DND-41 (cell line): ENCODE measurements around the gene SEPTIN10.
"Not testable (repeated sequence)": the region's sequence is repeated elsewhere in the genome, so short reads cannot be mapped to it uniquely, and the experiment has no call there.

Experiments
- ATAC-seq: fragments of 200-7000 bp; cut with Tn5 transposase; 3 replicates; pipeline ENCODE4 v1.9.1; 2021; ENCODE audit warnings: low read depth; ENCODE audit not compliant: insufficient read depth
- DNase-seq: peaks from one replicate; pipeline ENCODE4 v3.0.0-alpha.2; 2020
- H2AFZ ChIP-seq: 2 replicates; pipeline ENCODE4 v1.6.0; 2012; ENCODE audit warnings: low read depth, low read length
- H3K27ac ChIP-seq: 2 replicates; pipeline ENCODE4 v1.5.1; 2012; ENCODE audit warnings: low read length, inconsistent platforms
- H3K27me3 ChIP-seq: fragments of 200-600 bp; sonication (generic); 2 replicates; pipeline ENCODE4 v1.6.0; 2012; ENCODE audit warnings: low read length, mild to moderate bottlenecking, inconsistent platforms; ENCODE audit not compliant: insufficient read depth, poor library complexity
- H3K36me3 ChIP-seq: 2 replicates; pipeline ENCODE4 v1.5.1; 2012; ENCODE audit warnings: low read length, inconsistent platforms; ENCODE audit not compliant: insufficient read depth
- H3K4me1 ChIP-seq: 2 replicates; pipeline ENCODE4 v1.5.1; 2012; ENCODE audit warnings: mild to moderate bottlenecking, low read length; ENCODE audit not compliant: insufficient read depth
- H3K4me2 ChIP-seq: 2 replicates; pipeline ENCODE4 v1.6.0; 2012; ENCODE audit warnings: mild to moderate bottlenecking, moderate library complexity, low read length, inconsistent platforms; ENCODE audit not compliant: insufficient read depth
- H3K4me3 ChIP-seq, 2 experiments: fragments of 200-600 bp in 1 of 2; shearing (Covaris generic) in 1 of 2; 2 replicates each; pipeline ENCODE4 v1.5.1; 2012 to 2016; ENCODE audit warnings: inconsistent platforms in 2 of 2, low read length in 2 of 2, mild to moderate bottlenecking in 2 of 2, low read depth in 1 of 2, moderate library complexity in 1 of 2
- H3K79me2 ChIP-seq: 2 replicates; pipeline ENCODE4 v1.6.0; 2012; ENCODE audit warnings: low read length, inconsistent platforms; ENCODE audit not compliant: insufficient read depth
- H3K9ac ChIP-seq: 2 replicates; pipeline ENCODE4 v1.6.0; 2012; ENCODE audit warnings: low read depth, mild to moderate bottlenecking, inconsistent platforms, low read length, moderate library complexity
- H3K9me3 ChIP-seq: 2 replicates; pipeline ENCODE4 v1.5.1; 2012; ENCODE audit warnings: low read length, moderate library complexity, mild to moderate bottlenecking, inconsistent platforms; ENCODE audit not compliant: insufficient read depth, severe bottlenecking
- H4K20me1 ChIP-seq: 2 replicates; pipeline ENCODE4 v1.6.0; 2012; ENCODE audit warnings: low read length; ENCODE audit not compliant: insufficient read depth
- EZH2 ChIP-seq: IDR thresholded peaks from 3 replicates; pipeline ENCODE4 v1.6.1; 2012; ENCODE audit warnings: borderline replicate concordance, low read depth, mild to moderate bottlenecking, moderate library complexity, low read length, inconsistent platforms; ENCODE audit not compliant: severe bottlenecking
- TF ChIP-seq, protein P1 (sequence below): IDR thresholded peaks from 2 replicates; pipeline ENCODE4 v1.5.1; 2012; ENCODE audit warnings: borderline replicate concordance, low read length, moderate library complexity, mild to moderate bottlenecking; ENCODE audit not compliant: poor library complexity, severe bottlenecking; ENCODE audit errors: extremely low read depth

SEPTIN10 gene

GRCh38 chr2:109646961-109647360 lies 33.2 kb upstream of the SEPTIN10 start:
- Histone ChIP-seq H3K4me3 (no peak overlapping the region), H3K79me2 (no peaks in the 10 kb centered on the region), H3K4me1 (no peaks in the 10 kb centered on the region), H3K27me3 (peaks cover 6% of the 10 kb centered on the region), H3K9me3 (no peaks in the 10 kb centered on the region), H3K36me3 (no peaks in the 10 kb centered on the region), H3K27ac (no peak overlapping the region), H4K20me1 (no peaks in the 10 kb centered on the region; the same call in 1 of the 2 replicates), H3K4me2 (no peak overlapping the region), H3K9ac (no peak overlapping the region), H2AFZ (no peak overlapping the region)
- ATAC-seq (no peak), DNase-seq (no peak)
- TF ChIP-seq, protein P1, sequence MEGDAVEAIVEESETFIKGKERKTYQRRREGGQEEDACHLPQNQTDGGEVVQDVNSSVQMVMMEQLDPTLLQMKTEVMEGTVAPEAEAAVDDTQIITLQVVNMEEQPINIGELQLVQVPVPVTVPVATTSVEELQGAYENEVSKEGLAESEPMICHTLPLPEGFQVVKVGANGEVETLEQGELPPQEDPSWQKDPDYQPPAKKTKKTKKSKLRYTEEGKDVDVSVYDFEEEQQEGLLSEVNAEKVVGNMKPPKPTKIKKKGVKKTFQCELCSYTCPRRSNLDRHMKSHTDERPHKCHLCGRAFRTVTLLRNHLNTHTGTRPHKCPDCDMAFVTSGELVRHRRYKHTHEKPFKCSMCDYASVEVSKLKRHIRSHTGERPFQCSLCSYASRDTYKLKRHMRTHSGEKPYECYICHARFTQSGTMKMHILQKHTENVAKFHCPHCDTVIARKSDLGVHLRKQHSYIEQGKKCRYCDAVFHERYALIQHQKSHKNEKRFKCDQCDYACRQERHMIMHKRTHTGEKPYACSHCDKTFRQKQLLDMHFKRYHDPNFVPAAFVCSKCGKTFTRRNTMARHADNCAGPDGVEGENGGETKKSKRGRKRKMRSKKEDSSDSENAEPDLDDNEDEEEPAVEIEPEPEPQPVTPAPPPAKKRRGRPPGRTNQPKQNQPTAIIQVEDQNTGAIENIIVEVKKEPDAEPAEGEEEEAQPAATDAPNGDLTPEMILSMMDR = no peak
- TF ChIP-seq EZH2 = no peak

DNA sequence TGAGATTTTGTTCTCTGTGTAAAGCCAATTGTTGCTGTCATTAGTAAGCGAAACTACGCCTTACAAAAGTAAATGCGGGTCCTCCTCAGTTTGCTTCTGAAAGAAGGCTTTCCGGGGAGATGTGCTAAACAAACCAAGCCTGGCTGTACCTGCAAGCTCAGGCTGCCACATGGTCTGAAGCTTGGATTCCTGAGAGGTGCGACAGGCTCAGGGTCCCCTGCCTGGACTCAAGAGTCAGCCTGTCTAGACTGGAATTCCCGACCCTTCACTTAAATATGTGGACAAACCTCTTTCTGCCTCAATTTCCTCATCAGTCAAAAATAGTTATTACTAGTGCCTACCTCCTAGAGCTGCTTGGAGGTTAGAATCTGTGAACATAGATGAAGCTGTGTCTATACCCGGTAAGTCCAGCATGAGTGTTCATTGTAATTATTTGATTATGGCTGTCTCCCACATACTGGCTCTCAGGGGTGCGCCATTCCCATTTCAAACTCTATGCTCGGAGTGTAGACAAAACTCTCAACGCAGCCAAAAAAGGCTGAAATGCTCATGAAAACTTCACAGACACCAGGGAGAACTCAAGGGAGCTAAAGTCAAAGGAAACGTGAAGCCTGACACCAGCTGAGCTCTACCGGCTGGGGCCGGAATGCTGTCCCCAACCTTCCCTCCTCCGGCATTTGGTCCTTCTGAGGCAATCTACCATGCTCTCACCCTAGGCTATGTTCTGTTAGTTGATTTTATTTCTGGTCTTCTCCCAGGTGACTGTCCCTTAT lies 31.8 kb upstream of the SEPTIN10 start:
- H3K4me2 ChIP-seq = no peak overlapping the region
- H3K36me3 ChIP-seq = no peaks in the 10 kb centered on the region
- H3K4me1 ChIP-seq = no peaks in the 10 kb centered on the region
- H3K9me3 ChIP-seq = no peaks in the 10 kb centered on the region
- DNase-seq = no peak
- no peak overlapping the region for H3K27ac ChIP-seq
- peaks cover 6% of the 10 kb centered on the region for H3K27me3 ChIP-seq
- H3K4me3 ChIP-seq = no peak overlapping the region
- no peak for ATAC-seq
- H3K9ac ChIP-seq = no peak overlapping the region
- H2AFZ ChIP-seq = no peak overlapping the region
- no peak for TF ChIP-seq EZH2
- TF ChIP-seq, protein P1 = no peak
- no peaks in the 10 kb centered on the region; the same call in 1 of the 2 replicates for H4K20me1 ChIP-seq
- no peaks in the 10 kb centered on the region for H3K79me2 ChIP-seq

DNA sequence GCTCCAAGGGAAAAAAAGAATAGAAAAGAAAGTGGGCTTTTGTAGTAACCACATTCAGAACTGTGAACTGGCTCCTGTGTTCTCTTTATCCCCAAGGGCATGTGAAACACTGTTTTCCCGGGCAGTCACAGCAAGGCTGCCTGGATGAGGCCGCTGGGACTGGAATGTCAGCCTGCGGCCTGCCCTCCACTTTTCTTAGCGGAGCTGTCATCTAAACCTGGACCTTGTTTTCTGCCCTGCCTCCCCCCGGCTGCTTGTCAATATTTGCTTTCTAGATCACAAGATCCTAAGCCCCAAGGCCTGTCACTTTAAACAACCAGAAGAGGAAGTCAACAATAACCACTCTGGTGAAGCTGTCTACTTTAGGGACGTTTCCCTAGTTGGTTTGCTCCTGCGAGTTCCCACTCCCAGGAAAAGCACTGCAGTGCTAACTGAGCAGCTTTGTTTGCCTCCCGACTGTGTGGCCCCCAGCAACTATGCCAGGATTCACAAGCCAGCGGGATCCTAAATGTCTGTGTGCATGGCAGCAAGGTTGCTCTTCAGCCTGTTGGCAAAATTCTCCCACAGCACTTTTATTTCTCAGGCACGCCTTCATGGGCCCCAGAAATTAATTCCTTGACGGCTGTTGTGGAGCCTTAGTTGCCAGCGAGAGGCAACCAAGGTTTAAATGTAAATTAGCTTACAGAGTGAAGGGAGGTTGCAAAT lies 31.0 kb upstream of the SEPTIN10 start:
- Histone ChIP-seq H3K27ac (no peak overlapping the region), H3K9ac (no peak overlapping the region), H3K4me3 (no peak overlapping the region), H4K20me1 (no peaks in the 10 kb centered on the region; the same call in 1 of the 2 replicates), H3K4me2 (no peak overlapping the region), H3K36me3 (no peaks in the 10 kb centered on the region), H3K9me3 (no peaks in the 10 kb centered on the region), H3K27me3 (peaks cover 6% of the 10 kb centered on the region), H3K4me1 (no peaks in the 10 kb centered on the region), H3K79me2 (no peaks in the 10 kb centered on the region), H2AFZ (no peak overlapping the region)
- ATAC-seq (no peak), DNase-seq (no peak)
- TF ChIP-seq, protein P1 = no peak
- TF ChIP-seq EZH2 = no peak

- H3K9ac ChIP-seq, H3K4me2 ChIP-seq, DNase-seq, H3K9me3 ChIP-seq, H3K27me3 ChIP-seq, H3K36me3 ChIP-seq, ATAC-seq, H2AFZ ChIP-seq, H3K79me2 ChIP-seq, H3K4me1 ChIP-seq, H3K4me3 ChIP-seq, H4K20me1 ChIP-seq, H3K27ac ChIP-seq: not testable (repeated sequence)
Measured at GRCh38 chr2:109640000-109640399, 26.2 kb upstream of the SEPTIN10 start.
